Activated T-cell treated with anti-CD3 and anti-CD28 coated beads, Interleukin-2, amount 50 U/mL, for 72 hours (primary cell): ENCODE data around the gene CCDC27. TPM values are rescaled to one million over a fixed set of nuclear protein-coding genes. Genes with fewer than 3 reads are reported as not detected.
"Not testable (repeated sequence)": the region's sequence is repeated elsewhere in the genome, so short reads cannot be mapped to it uniquely, and the experiment has no call there.

Experiments used
- ATAC-seq, 2 donors: fragments of 150-1000 bp; cut with Tn5 transposase; replicated peaks in 1 of 2; 2 replicates each; pipeline ENCODE4 v1.10.0; 2021; ENCODE audit warnings: moderate library complexity in 2 of 2, mild to moderate bottlenecking in 1 of 2
- DNase-seq, 2 donors: peaks; one replicate each; pipeline ENCODE4 v3.0.0; 2021 to 2022; ENCODE audit warnings: mixed read lengths in 1 of 2
- H3K27ac Mint-ChIP-seq: one replicate; pipeline ENCODE4 v1.8.0; 2022; ENCODE audit warnings: mild to moderate bottlenecking, moderate library complexity, mixed read lengths
- H3K27me3 Mint-ChIP-seq: one replicate; pipeline ENCODE4 v1.8.0; 2022; ENCODE audit warnings: low read depth, mixed read lengths
- H3K36me3 Mint-ChIP-seq, 2 donors: one replicate each; pipeline ENCODE4 v1.8.0; 2022; ENCODE audit warnings: mixed read lengths in 2 of 2, mild to moderate bottlenecking in 1 of 2; ENCODE audit not compliant: insufficient read depth in 2 of 2
- H3K4me1 Mint-ChIP-seq: one replicate; pipeline ENCODE4 v1.8.0; 2022; ENCODE audit warnings: low read depth, mixed read lengths
- H3K4me3 Mint-ChIP-seq, 2 donors: one replicate each; pipeline ENCODE4 v1.8.0; 2022; ENCODE audit warnings: mild to moderate bottlenecking in 2 of 2, mixed read lengths in 2 of 2, moderate library complexity in 2 of 2
- H3K9me3 Mint-ChIP-seq, 2 donors: one replicate each; pipeline ENCODE4 v1.8.0; 2022; ENCODE audit warnings: mixed read lengths in 2 of 2
- total RNA-seq, 2 donors: library from RNA; stranded (reverse); gene quantifications; one replicate each; pipeline ENCODE4 v1.2.3, GENCODE V29; 2022

Gene CCDC27
- total RNA-seq, 2 donors from 2014 or later: not detected

DNA sequence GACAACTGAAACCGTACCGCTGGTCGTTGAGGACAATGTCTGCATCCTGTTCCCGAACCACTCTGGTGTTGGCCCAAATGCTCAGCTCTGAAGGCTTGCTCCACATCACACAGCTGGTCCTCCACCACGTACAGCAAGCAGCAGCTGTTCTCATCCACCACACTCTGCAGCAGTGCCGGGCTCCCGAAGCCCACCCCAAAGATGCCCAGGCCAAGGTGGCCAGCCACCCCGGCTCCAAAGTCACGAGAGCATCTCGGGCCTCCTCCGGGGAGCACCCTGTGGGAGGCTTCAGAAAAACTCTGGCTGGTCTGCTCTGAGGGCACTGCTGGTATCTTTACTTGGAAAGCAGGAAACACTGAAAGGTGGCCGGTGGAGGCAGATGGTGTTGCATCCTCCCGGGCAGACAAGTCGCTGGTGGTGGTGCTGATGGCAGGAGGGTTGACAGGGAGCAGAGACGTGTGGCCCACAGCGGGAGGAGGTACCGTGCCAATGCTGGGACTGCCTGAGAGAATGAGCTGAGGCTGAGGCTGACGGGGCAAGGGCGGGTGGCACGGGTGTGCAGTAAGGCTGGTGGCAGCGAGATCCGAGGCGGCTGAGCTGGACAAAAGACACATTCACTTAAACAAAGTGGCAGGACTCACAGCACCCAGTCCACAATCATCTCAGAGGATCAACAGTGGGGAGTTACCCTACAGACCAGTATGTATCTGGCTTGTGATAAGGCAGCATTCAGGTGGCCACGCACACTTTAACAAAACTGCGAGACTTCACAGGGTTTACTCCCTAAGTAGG is 6.5 kb upstream of the CCDC27 start:
- DNase-seq: no peak
- Mint-ChIP-seq H3K27me3 (no peaks in the 10 kb centered on the region), H3K9me3 (no peaks in the 10 kb centered on the region), H3K27ac (peak overlapping the region; percentile 33), H3K4me3 (peak overlapping the region; percentile 84 to 87), H3K4me1 (peaks cover 44% of the 10 kb centered on the region), H3K36me3 (peaks cover 0 to 4% of the 10 kb centered on the region in 2 donors)
- ATAC-seq: no peak

- Mint-ChIP-seq H3K36me3 (peaks cover 0 to 3% of the 10 kb centered on the region in 2 donors), H3K9me3 (no peaks in the 10 kb centered on the region)
These were observed 5.8 kb upstream of the CCDC27 start for GRCh38 chr1:3746389-3746829.

GRCh38 chr1:3746830-3747521 is 5.3 kb upstream of the CCDC27 start:
- Mint-ChIP-seq H3K27me3 (no peaks in the 10 kb centered on the region), H3K36me3 (no peaks in the 10 kb centered on the region), H3K27ac (no peak overlapping the region), H3K9me3 (no peaks in the 10 kb centered on the region), H3K4me1 (peaks cover 44% of the 10 kb centered on the region), H3K4me3 (peak overlapping the region; percentile 84 to 87)
- peak; percentile 99 to 100 for ATAC-seq
- peak; percentile 93 to 94 for DNase-seq

More at GRCh38 chr1:3746389-3746829, 5.8 kb upstream of the CCDC27 start:
- Mint-ChIP-seq H3K4me3 (peak overlapping the region; percentile 84 to 87), H3K27ac (peak overlapping the region; percentile 33), H3K4me1 (peaks cover 44% of the 10 kb centered on the region), H3K27me3 (no peaks in the 10 kb centered on the region)
- DNase-seq (no peak), ATAC-seq (no peak)

GRCh38 chr1:3747522-3747848 is 4.8 kb upstream of the CCDC27 start:
- ATAC-seq: no peak
- H3K9me3 Mint-ChIP-seq: no peaks in the 10 kb centered on the region
- DNase-seq: no peak
- no peaks in the 10 kb centered on the region for H3K27me3 Mint-ChIP-seq
- no peaks in the 10 kb centered on the region for H3K36me3 Mint-ChIP-seq
- H3K27ac Mint-ChIP-seq: no peak overlapping the region
- peaks cover 44% of the 10 kb centered on the region for H3K4me1 Mint-ChIP-seq
- H3K4me3 Mint-ChIP-seq: peak overlapping the region; percentile 74 to 84

GRCh38 chr1:3747903-3748302 is 4.3 kb upstream of the CCDC27 start:
- no peak overlapping the region for H3K27ac Mint-ChIP-seq
- no peaks in the 10 kb centered on the region for H3K27me3 Mint-ChIP-seq
- ATAC-seq: no peak
- H3K36me3 Mint-ChIP-seq: no peaks in the 10 kb centered on the region
- H3K4me1 Mint-ChIP-seq: peaks cover 44% of the 10 kb centered on the region
- peak overlapping the region; percentile 74 to 84 for H3K4me3 Mint-ChIP-seq
- no peak for DNase-seq
- H3K9me3 Mint-ChIP-seq: no peaks in the 10 kb centered on the region

- H3K27me3 Mint-ChIP-seq, H3K9me3 Mint-ChIP-seq: not testable (repeated sequence)
- peak overlapping the region; percentile 74 to 84 for H3K4me3 Mint-ChIP-seq
These were observed 3.8 kb upstream of the CCDC27 start for GRCh38 chr1:3748316-3748900.

GRCh38 chr1:3749512-3749911 is 2.7 kb upstream of the CCDC27 start:
- Mint-ChIP-seq H3K27me3 (no peaks in the 10 kb centered on the region), H3K4me1 (peaks cover 31% of the 10 kb centered on the region), H3K36me3 (no peaks in the 10 kb centered on the region), H3K27ac (no peak overlapping the region), H3K9me3 (no peaks in the 10 kb centered on the region), H3K4me3 (no peak overlapping the region)
- ATAC-seq (no peak), DNase-seq (no peak)

More at GRCh38 chr1:3748316-3748900, 3.8 kb upstream of the CCDC27 start:
- not testable (repeated sequence) for DNase-seq, H3K27ac Mint-ChIP-seq, H3K36me3 Mint-ChIP-seq, ATAC-seq
- peaks cover 39% of the 10 kb centered on the region for H3K4me1 Mint-ChIP-seq

- H3K4me3 Mint-ChIP-seq: no peak overlapping the region
- H3K36me3 Mint-ChIP-seq: no peaks in the 10 kb centered on the region
These were observed 1.5 kb upstream of the CCDC27 start for GRCh38 chr1:3750741-3751140.

DNA sequence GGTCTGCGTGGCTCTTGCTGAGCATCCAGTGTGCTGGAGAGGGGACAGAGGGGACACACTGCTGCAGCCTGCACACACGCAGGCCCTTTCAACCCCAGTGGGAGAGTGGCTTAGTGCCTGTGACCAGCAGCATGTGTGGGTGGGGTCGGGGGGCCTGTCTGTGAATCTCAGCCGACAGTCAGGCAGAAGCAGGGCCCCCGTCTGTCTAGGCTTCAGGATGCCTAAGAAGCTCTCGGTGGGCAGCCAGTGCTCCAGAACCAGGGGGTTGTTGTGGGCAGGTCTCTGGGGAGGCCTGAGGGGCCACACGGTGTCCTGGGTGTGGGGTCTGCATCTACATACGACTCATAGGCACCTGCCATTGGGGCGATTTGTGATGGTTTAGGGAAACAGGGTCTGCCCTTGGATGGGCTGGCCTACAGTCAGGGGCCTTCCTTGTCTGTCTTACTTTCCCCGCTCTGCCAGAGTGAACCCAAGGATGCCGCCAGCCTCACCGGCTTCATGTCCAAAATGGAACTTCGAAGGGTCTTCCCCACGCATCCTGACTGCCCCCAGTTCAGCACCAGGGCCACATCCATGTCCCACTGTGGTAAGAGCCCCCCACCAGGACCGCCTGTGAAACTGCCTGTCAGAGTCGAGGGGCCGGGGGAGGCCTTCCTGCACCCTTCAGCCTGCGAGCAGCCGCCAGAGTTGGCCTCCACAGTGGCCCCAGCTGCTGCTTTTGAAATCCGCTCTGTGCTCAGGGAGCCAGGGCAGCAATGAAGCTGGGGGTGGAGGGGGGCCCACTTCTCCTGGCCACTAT is 1.6 kb downstream of the CCDC27 start:
- no peak overlapping the region for H3K4me3 Mint-ChIP-seq
- no peaks in the 10 kb centered on the region for H3K36me3 Mint-ChIP-seq
- H3K9me3 Mint-ChIP-seq: no peaks in the 10 kb centered on the region
- ATAC-seq (no peak), DNase-seq (no peak)
- H3K27ac Mint-ChIP-seq: no peak overlapping the region
- H3K4me1 Mint-ChIP-seq: no peaks in the 10 kb centered on the region
- no peaks in the 10 kb centered on the region for H3K27me3 Mint-ChIP-seq

More at GRCh38 chr1:3750741-3751140, 1.5 kb upstream of the CCDC27 start:
- no peak overlapping the region for H3K27ac Mint-ChIP-seq
- ATAC-seq (no peak), DNase-seq (no peak)
- H3K4me1 Mint-ChIP-seq: peaks cover 19% of the 10 kb centered on the region
- no peaks in the 10 kb centered on the region for H3K9me3 Mint-ChIP-seq
- H3K27me3 Mint-ChIP-seq: no peaks in the 10 kb centered on the region

DNA sequence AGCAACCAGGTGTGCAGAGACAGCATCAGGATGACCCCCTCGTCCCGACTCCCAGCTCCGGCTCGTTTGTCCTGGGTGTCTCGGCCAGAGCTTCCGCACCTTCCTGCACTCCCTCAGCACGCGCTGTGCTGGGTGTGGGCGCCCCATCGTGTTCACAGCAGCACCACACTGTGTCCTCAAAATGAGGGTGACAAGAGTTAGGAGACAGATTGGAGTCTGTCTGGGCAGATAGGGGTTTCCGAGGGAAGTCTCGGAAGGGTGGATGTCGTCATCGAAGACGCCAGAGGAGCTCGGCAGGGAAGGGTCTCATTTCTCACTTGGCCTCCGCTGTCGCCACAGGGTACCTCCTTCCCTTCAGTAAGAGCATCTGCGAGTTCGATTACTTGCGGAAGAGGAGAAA is 4.1 kb downstream of the CCDC27 start:
- ATAC-seq (no peak), DNase-seq (no peak)
- H3K27ac Mint-ChIP-seq: no peak overlapping the region

DNA sequence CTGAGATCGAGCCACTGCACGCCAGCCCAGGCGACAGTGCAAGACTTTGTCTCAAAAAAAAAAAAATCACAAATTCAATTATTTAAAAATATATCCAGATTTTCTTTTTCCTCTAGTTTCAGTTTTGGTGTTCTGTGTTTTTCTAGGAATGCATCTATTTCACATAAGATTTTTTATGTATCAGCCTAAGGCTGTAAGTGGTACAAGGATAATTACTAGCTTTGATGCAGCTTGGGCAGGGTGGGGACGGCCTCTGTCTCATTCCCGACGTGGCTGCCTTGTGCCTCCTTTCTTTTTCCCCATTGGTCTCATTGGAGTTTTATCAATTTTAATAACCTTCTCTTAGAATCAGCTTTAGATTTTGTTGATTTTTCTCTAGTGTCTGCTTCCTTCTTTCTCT is 6.9 kb downstream of the CCDC27 start:
- no peak overlapping the region for H3K27ac Mint-ChIP-seq
- H3K4me3 Mint-ChIP-seq: no peak overlapping the region
- DNase-seq (no peak), ATAC-seq (no peak)
- peaks cover 10% of the 10 kb centered on the region for H3K27me3 Mint-ChIP-seq
- H3K4me1 Mint-ChIP-seq: no peaks in the 10 kb centered on the region
- H3K9me3 Mint-ChIP-seq: no peaks in the 10 kb centered on the region
- H3K36me3 Mint-ChIP-seq: no peaks in the 10 kb centered on the region

More for the DNA sequence above, 4.1 kb downstream of the CCDC27 start:
- H3K36me3 Mint-ChIP-seq: no peaks in the 10 kb centered on the region
- H3K9me3 Mint-ChIP-seq: no peaks in the 10 kb centered on the region
- no peak overlapping the region for H3K4me3 Mint-ChIP-seq
- peaks cover 10% of the 10 kb centered on the region for H3K27me3 Mint-ChIP-seq
- no peaks in the 10 kb centered on the region for H3K4me1 Mint-ChIP-seq

DNA sequence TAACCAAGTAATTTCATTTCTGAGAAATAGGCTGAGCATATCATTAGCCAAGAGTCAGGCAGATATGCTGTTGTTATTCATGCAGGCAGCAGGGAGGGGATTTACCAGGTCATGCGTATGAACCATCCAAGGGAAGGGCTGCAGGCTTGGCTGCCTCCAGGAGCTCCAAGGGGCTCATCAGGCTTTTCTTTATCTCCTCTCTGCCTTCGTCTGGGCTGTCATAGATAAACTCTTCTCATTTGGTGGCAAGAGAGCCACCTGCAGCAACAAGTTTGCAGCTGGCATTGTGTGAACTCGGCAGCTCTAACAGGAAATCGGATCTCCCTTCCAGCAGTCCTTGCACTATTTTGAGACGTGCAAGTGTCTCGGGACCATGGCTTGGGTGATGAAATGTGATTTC is 7.5 kb downstream of the CCDC27 start:
- Mint-ChIP-seq H3K4me3 (no peak overlapping the region), H3K9me3 (no peaks in the 10 kb centered on the region), H3K4me1 (no peaks in the 10 kb centered on the region), H3K27me3 (peaks cover 10% of the 10 kb centered on the region), H3K36me3 (no peaks in the 10 kb centered on the region), H3K27ac (no peak overlapping the region)
- ATAC-seq: no peak
- no peak for DNase-seq
